ENCODE measurements around the gene FMOD.

FMOD gene

DNA sequence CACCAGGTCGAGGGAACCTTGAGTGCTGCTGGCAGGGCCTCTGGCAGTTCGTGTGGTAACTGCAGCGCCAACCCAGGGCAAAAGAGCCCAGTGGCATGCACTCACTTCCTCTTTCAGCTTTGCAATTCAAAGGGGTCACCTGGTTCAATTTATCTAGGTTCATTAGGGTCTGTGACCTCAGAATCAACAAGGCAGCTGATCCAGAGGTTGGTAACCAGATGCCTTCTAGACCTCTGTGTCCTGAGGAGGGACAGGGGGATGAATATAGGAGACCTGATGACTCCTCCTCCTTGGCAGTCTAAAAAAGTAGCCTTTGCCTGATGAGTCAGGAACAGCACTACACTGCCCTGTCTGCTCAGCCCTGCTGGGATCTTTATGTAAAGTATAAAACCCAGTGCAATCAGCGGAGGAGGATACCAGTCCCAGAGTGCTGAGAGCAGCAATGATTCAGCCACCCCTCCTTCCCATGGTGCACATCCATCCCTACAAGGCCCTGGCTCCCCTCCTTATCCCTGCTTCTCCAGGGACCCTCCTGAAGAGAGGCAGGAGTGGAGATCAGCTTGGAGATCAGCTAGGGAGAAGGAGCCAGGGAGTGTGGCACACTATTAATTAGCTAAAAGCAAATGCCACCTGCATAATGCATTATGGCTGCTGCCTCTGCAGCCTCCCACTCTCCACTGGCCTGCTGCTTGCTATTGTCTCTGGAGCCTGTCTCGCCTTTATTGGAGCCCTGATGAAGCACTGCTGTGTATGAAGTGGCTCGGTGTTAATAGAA lies 11.2 kb upstream of the FMOD start:
- DNase-seq (ENCODE audit: low read depth in 2 of 2), result no peak

DNA sequence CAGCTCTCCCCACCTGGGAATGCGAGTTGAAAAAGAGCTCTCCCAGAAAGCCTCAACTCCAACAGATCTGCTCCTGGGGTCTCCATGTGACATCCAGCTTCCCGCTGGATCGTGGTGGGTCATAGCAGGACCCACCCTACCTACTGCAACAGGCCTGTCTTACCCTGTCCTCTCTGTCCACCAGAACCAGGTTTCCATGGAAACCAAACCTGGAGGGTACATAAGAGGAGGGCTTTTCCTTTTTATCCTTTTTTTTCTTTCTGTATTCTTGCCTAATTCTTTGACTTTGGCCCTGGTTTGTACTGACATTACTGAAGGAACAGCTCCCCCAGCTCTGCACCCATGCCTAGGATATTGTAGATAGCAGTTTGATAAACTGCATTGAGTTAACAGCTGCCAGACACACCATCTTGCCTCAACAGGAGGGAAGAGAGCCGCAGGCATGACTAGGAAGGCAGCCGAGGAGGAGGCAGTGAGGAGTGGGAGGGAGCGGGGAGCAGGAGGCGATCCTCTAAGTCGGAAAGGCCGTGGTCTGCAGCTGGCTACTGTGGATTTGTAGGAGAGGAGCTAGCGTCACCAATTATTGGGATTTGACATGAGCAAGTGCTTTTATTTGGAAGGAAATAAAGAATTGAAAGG lies 9.7 kb upstream of the FMOD start:
- DNase-seq (ENCODE audit: low read depth in 2 of 2), result no peak

DNA sequence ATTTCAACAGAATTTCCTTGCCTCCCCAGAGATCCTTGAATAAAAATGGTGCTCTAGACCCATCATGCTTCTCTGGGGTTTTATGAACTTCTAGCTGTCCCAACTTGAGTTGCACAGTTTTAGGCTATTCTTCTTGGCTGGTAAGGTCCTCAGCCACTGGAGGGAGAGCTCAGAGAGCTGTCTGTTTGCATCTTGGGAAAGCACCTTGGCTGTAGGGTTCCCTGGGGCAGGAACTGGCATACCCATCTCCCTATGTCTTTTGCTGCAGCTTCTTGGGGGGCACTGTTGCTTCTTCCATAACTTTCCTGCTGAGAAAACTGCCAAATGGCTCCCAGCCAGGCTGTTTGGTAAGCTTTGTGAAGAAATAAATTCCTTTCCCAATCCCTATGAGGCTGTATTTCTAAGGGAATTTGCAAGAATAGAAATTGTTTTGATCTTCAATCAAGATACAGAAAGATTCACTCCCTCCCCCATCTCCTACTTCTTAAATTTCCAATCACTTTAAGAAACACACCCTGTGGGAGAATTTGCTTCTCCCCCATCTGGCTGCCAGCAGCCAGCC lies 8.2 kb upstream of the FMOD start:
- no peak for DNase-seq (ENCODE audit: low read depth in 2 of 2)

DNA sequence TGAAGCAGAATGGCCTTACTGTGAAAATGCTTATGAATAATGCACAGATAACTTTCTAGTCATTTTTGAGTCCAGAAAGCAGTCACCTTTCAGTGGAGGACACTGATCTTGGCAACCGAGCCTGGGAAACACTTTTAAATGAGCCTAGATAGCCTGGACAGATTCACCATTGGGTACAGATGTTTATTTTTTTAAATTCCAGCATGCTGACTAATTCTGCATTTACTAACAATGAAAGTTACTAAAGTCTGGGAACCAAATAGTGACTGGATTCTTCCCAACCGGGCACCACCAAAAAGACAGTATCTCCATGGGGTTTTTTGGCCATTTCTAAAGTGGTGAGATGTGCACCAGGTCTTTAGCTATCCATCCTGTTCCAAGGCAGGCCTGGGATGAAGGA lies 3.3 kb upstream of the FMOD start:
- DNase-seq (ENCODE audit: low read depth in 2 of 2), result no peak

DNA sequence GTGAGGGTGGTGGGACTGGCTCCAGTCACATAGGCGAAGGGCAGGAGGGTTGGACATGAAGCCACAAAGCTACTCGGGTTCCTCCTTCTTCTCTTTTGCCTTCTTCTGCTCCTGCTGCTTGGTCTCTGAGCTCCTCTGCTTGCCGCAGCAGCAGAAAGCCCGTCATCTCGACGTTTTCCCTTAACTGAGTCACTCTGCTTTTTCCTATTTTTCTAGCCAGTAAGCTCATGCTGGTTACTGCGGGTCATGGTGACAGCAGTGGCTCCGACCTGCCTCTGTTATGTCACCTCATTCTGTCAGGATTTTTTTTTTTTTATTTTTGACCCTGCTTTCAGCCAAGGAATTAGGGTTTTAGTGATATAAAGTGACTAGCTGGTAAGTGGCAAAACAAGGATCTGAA lies 2.6 kb upstream of the FMOD start:
- no peak for DNase-seq (ENCODE audit: low read depth in 2 of 2)

DNA sequence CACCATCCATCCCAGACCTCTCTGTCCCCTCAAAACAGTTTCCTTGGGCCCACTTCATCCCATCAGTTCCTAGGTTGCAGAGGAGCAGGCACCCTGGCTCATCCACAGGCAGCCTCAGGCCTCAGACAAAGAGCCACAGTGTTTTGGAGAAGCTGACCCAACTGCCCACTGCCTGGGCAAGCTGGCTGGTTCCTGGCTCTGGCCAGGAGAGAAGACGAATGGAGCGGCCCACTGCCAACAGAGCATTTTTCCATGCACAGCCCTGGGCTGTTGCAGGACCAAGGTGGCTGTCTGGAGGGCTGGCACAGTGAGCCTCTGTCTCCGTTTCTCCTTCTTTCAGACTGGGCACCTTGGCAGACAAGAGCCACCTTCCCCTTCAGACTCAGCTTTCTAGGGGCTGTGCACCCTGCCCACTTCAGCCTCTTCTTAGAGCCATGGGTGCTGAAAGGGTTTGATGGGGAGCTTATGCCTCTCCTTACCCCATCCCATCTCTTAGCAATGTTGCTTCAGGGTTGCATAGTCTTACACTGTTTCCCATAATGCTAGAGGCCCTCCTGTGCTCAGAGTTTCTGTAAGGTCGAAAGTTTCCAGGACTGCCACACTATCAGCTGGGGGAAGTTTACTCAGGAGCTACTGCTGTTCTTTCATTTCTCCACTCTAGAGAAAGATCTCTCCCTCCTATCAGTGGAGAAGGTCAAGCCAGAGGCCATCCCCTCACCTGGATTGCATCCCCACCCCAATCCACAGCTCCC lies 973 bp downstream of the FMOD start:
- DNase-seq (ENCODE audit: low read depth in 2 of 2), result no peak

DNA sequence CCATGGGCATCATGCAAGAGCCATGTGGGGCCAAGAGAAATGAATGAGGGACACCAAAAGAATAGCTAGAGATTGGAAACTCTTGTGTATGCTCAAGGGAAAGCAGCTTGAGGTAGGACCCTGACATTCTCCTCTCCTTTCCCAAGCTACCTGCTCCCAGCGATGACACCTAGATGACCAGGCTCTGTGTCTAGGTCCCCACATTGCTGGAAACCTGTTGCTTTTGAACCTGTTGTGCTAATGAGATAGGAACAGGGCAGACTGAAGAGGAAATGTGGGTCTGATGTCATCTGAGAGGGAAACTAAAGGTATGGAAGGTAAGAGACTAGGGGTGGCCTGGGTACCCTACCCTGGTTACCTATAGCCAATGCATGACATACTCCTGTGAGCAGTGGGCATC lies 1.8 kb downstream of the FMOD start:
- DNase-seq (ENCODE audit: low read depth in 2 of 2), result no peak

DNA sequence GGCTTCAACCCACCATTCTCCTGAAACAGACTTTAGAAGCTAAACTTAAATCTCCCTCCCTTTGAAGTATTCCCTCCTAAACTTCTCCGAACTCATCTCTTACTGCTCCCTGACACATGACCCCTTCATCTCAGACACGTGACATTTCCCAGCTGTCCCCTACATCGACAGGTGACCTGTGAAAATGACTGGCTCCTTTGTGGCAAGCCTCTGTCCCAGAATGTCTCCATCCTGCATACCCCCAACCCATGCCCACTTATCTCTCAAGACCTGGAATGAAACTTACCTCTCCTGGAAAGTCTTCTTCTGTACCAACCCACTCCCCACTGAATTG lies 4.2 kb downstream of the FMOD start:
- DNase-seq (ENCODE audit: low read depth in 2 of 2), result no peak

DNA sequence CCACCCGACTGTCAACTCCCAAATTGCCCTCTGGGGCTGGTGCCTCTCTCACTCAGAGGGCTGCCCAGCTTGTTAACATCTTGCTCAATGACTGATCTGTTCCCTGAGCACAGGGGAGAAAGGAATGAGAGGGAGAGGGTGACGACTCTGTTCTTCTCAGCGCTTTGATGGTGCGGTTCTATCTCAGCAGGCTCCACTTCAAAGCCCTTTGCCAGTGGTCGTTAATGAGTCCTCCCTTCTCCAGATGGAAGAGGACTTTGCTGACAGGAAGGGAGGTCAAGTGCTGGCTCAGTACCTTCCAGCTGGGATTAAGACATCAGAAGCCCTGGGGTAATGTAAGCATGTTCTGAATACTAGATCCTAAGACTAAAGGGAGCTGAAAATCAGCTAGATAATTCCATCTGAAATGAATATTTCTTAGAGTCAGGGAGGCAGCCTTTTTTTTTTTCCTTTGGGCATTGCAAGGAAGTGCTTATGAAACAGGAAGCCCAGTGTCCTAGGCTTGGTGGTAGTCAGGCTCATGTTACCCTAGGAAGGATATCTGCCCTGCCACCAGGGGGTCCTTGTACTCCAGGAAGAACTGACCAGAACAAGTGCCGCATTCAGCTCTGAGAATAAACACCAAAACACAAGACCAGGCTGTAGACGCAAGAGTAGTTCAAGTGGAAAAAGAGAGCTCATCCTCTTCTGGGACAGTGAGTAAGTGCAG lies 4.7 kb downstream of the FMOD start:
- no peak for DNase-seq (ENCODE audit: low read depth in 2 of 2)

DNA sequence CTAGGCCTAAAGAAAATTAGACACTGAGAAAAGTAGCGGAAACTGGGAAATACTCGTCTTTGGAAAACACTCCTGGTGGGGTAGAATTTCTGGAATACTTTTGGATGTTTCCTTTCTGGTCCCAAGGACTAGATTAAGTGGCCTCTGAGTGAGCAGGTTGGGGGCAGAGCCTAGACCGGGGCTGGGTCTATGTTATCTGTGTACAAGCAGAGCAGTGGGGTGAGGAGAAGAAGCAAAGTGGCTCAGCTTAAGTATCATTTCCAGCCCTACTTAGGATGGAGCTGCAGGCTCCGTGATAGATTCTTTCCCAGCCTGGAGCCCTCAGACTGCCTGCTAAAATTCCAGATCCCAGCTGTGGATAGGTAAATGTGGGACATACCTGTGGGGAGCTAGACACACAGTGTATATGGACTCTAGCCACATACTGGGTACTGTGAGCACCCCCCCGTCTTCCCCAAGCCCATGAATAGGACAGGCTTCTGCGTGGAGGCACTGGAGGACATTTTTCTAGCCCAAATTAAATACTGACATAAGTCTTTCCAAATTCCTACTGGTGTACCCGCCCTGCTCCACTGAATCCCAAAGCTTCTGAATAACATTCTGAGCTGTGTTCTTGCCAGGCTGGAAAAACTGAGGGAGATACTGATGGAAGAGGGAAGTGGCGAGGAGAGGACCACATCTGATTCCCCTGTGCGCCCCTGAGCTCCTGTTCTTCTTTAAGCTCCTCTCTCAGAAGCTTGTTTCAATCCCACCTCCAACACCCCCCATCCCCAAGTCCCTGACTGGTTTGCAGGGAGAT lies 6.8 kb downstream of the FMOD start:
- no peak for DNase-seq (ENCODE audit: low read depth in 2 of 2)

DNA sequence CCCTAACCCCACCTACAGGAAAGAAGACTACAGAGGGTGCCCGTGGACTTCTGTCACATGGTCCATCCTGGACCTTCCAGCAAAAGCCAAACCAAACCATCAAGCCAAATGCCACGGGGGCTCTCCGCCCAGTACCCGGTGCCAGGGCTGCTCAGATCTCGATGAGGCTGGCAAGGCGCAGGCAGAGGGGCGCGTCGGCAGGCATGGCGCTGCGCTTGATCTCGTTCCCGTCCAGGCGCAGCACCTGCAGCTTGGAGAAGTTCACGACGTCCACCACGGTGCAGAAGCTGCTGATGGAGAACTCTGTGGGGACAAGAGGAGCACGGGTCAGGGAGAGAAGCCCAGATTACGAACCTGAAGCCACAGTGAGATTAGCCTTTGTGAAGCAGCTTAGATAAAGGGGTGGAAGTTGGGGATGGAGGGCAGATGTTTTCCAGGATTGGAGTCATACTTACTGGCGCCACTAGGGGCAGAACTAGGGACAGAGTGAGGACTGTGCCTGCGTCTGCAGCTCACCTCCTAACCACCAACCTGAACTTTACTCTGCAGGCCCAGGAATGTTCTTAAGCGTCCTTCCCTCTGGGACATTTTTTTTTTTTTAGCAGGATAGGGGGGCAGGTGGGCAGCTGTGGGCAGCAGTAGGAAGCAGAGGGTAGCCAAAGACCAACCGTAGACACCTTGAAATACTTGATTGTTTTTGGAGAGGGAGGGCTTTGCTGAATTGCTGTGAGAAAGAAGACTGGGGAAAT lies 8.6 kb downstream of the FMOD start:
- peak in 1 of 2 donors; percentile 42 for DNase-seq (ENCODE audit: low read depth in 2 of 2)

DNA sequence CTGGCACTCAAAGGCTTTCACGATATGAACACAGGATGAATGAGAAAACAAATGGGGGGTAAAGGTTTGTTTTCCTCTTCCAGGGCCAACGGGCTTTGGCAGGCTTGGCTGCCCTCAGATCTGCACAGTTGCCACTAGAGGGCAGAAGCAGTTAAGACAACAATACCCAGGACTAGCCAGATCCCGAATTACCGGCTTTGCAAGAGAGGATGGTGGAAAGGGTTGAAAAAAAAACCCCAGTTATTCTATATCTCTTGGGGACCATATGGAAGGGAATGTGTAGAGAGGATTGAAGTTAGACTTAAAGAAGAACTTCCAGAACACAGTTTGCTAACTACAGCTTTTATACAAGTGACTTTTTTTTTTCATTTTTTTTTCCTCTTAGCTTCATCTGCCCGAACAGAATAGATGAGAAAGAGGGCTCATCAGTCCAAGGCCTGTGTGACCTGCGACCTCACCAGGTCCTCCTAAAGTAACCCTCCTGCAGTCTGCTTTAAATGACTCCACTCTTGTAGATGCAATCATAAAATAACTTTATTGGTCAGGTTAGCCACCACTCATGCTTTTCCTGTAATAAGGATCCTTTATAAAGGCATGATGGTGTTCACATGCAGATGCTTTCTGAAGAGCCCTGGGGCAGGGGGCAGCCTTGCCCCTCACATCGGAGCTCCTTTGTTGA lies 10.7 kb downstream of the FMOD start:
- peak in 1 of 2 donors; percentile 42 for DNase-seq (ENCODE audit: low read depth in 2 of 2)

DNA sequence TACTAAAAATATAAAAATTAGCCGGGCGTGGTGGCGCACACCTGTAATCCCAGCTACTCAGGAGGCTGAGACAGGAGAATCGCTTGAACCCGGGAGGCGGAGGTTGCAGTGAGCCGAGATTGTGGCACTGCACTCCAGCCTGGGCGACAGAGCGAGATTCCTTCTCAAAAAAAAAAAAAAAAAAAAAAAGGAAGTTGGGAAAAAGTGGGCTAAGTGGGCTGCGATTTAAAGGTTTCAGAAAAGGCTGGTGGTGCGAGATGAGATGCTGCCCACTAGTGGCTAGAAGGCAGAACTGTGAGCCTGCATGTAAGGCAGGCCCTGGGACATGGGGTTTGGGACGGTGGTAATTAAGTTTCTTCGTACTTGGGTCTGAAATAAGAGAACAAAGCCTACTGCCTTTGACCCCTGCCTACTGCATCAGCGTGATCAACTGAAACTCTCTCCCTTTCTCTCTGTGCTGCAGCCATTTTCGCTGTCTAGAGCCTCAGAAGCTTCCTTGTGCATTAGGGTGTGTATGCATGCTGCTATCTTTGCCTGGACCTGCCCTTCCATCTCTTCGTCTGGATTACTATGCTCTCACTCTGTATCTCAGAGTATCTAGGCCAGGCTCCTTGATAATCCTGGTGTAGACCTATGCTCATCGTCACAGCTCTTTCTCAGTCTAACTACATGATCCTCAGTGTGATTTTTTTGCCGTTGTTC lies 12.4 kb downstream of the FMOD start:
- peak; percentile 36 to 39 for DNase-seq (ENCODE audit: low read depth in 2 of 2)

DNA sequence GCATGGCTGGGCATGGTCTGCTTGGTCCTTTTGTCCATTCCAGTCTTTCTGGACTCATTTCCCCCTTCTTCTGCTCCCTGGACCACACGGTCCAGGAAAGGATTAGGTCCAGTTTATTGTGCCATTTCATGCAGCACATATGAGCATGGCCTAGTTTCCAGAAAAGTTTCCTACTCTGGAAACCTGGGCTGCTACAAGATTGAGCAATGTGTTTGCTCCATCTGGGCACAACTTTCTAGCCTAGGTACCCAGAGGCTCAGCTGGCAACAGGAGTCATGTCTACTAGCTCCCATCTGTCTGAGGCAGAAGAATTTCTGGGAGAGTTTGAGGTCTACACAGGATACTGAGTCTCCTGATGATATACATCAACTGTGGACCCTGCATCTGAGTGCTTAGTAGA lies 14.8 kb downstream of the FMOD start:
- DNase-seq (ENCODE audit: low read depth in 2 of 2), result no peak

DNA sequence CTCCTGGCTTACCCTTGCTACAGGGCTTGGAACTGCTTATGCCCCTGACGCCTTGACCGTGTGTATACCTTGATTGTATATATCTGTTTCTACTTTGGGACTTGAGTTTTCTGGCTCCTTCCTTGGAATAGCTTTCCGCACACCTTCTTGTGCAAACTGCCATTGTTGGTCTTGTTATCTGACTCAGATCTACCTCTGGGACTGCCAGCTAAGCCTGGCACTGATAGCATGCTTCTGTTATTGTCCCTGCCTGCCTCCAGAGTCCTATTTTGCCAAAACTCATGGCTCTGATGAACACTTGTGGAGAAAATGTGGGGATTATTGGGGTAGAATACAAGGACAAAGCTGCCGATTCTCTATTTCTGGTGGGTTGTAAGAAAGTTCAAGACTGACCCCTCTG lies 15.4 kb downstream of the FMOD start:
- no peak for DNase-seq (ENCODE audit: low read depth in 2 of 2)

DNA sequence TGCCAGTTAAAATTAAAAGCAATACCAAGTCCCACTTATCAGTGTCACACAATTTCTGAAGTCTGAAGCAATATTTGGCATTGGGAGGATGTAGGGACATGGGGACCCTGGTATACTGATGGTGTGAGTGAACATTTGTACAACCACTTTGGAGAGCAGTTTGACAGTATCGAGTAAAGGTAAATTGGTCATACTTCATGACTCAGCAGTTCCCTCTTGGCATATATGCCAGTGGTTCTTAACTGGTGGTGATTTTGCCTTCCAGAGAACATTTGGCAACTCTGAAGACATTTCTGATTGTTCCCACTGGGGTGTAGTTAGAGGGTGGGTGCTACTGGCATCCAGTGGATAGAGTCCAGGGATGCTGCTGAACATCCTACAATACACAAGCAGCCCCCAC lies 19.7 kb downstream of the FMOD start:
- DNase-seq (ENCODE audit: low read depth in 2 of 2), result no peak

DNA sequence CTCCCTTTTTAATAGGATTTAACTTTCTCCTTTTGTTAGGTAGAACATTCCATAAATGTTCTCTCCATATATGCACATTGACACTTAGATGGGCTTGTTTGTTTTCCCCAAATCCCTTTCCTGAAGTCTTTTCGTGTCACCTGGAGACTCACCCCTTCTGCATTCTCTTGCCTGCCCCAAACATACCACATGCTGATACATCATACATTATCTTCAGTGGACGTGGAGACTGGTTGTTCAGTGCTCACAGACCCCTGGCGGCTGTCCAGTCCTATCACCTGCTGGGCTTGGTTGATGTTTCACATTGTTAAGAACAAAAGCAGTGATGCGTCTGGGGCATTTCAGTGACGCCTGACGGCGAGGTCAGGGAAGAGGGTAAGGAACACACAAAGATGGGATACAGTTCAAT lies 22.2 kb downstream of the FMOD start:
- DNase-seq (ENCODE audit: low read depth in 2 of 2), result no peak

DNA sequence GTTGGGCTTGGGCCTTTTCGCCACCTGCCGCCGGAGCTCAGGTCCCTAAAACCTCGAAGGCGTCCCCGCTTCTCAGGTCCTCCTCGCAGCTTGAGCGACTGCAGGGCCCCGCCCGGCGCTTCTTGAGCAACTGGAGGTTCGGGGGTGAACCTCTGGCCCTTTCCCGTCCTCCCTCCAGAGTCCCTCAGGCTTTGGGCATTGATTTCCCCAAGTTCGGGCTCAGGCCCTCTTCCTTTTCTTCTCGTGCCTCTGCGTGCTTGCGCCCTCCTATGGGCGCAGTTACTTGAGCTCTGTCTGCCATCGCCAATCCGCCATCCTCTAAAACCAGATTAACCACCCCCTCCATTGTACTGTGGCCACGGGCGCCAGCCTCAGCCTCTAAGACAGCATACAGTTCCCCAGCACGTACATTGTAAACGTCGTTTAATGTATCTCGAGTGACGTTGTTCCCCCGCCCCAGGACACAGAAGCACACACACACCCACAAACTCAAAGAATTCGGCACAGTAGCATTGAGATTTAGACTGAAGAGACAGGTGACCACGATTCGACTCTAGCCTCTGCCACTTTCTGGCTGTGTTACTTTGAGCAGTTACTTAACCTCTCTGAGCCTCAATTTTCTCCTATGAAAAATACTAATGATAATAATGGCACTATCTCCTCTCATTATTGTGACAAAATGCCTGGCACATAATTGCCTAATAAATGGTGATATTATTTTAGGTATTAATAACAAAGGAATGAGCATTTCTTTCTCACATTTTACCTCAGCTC lies 23.1 kb downstream of the FMOD start:
- peak in 1 of 2 donors; percentile 33 for DNase-seq (ENCODE audit: low read depth in 2 of 2)

Measured in stimulated activated CD4-positive, alpha-beta T cell treated with anti-CD3 and anti-CD28 coated beads, Interleukin-4, amount 100 ng/mL, for 48 hours (primary cell).